Smooth muscle cell (in vitro differentiated cells): Measurements from ENCODE around the gene CNOT8. TPM values are rescaled to one million over a fixed set of nuclear protein-coding genes. Genes with fewer than 3 reads are reported as not detected.

Experiments used
- DNase-seq: peaks from one replicate; lab custom pipeline; 2025; ENCODE audit not compliant: unreplicated experiment; lab: John Stamatoyannopoulos, UW
- H2AFZ ChIP-seq: fragments of 200-600 bp; sonication (generic); 2 replicates; pipeline ENCODE4 v1.6.0; 2016; ENCODE audit warnings: antibody characterized with exemption, low read depth, mild to moderate bottlenecking
- H3F3A ChIP-seq: fragments of 200-600 bp; sonication (generic); 2 replicates; pipeline ENCODE4 v1.6.0; 2017; ENCODE audit warnings: antibody characterized with exemption, low read depth
- H3K27ac ChIP-seq: fragments of 200-600 bp; sonication (generic); 2 replicates; pipeline ENCODE4 v1.5.1; 2016; ENCODE audit warnings: low read depth, mild to moderate bottlenecking
- H3K27me3 ChIP-seq: fragments of 200-600 bp; sonication (generic); 2 replicates; pipeline ENCODE4 v1.6.1; 2016; ENCODE audit warnings: low read depth, mild to moderate bottlenecking
- H3K36me3 ChIP-seq: fragments of 200-600 bp; sonication (generic); 2 replicates; pipeline ENCODE4 v1.5.1; 2016; ENCODE audit warnings: low read depth
- H3K4me1 ChIP-seq: fragments of 200-600 bp; sonication (generic); 2 replicates; pipeline ENCODE4 v1.5.1; 2016; ENCODE audit warnings: low read depth
- H3K4me2 ChIP-seq: fragments of 200-600 bp; sonication (generic); 2 replicates; pipeline ENCODE4 v1.6.0; 2016; ENCODE audit warnings: mild to moderate bottlenecking
- H3K4me3 ChIP-seq: fragments of 200-600 bp; sonication (generic); 2 replicates; pipeline ENCODE4 v1.5.1; 2016; ENCODE audit warnings: mild to moderate bottlenecking
- H3K79me2 ChIP-seq: fragments of 200-600 bp; sonication (generic); 2 replicates; pipeline ENCODE4 v1.6.0; 2016; ENCODE audit warnings: low read depth, mild to moderate bottlenecking
- H3K9ac ChIP-seq: fragments of 200-600 bp; sonication (generic); 2 replicates; pipeline ENCODE4 v1.6.0; 2016; ENCODE audit warnings: low read depth
- H3K9me3 ChIP-seq: fragments of 200-600 bp; sonication (generic); replicated peaks from 2 replicates; pipeline ENCODE4 v1.5.1; 2016; ENCODE audit warnings: low read depth
- H4K20me1 ChIP-seq: fragments of 200-600 bp; sonication (generic); 2 replicates; pipeline ENCODE4 v1.6.0; 2016; ENCODE audit warnings: low read depth
- WGBS: methylation state at CpG from one replicate; pipeline ENCODE4 v1.1.7; 2016; ENCODE audit warnings: low lambda C conversion rate; 5-methylcytosine and 5-hydroxymethylcytosine counted together
- polyA plus RNA-seq: library from polyadenylated mRNA; unstranded; fragments of >200 nt; fragmentation: Nextera tagmentation; extraction: Ambion mirVana; gene quantifications from 2 replicates; pipeline ENCODE4 v1.2.1, GENCODE V29; 2016
- total RNA-seq: library from RNA; depleted of rRNA; stranded (reverse); fragments of >200 nt; gene quantifications from 2 replicates; pipeline ENCODE4 v1.2.3, GENCODE V29; 2014
- TF ChIP-seq, protein P1 (sequence below): fragments of 200-600 bp; sonication (generic); IDR thresholded peaks from 2 replicates; pipeline ENCODE4 v1.5.1; 2017; ENCODE audit warnings: borderline replicate concordance, mild to moderate bottlenecking, antibody characterized with exemption; ENCODE audit not compliant: insufficient read depth, poor library complexity, severe bottlenecking

CNOT8 gene
- total and polyA plus RNA-seq, 2 experiments from 2014 or later = 54.9 to 76.4 TPM

DNA sequence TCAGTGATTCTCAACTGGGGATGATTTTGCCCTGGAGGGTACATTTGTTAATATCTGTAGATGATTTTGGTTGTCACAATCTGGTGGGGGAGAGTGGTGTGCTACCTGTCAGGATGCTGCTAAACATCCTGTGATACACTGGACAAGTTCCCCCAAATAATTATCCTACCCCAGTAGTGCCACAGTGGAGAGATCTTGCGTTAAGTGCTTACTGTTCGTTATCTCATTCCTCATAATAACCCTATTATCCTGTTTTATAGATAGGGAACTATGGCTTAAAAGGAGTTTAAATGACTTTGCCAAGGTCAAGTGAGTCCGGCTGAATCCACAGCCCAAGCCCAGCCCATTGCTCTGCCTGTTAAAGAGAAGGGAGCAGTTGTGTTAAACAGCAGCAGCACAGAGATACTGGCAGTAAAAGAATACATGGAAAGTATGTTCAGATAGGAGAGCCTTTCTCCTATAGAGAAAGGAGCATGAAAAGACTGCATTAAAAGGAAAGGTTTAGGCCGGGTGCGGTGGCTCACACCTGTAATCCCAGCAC, 15.4 kb downstream of the CNOT8 start:
- H3K36me3 ChIP-seq = peaks cover 36% of the 10 kb centered on the region
- TF ChIP-seq, protein P1, sequence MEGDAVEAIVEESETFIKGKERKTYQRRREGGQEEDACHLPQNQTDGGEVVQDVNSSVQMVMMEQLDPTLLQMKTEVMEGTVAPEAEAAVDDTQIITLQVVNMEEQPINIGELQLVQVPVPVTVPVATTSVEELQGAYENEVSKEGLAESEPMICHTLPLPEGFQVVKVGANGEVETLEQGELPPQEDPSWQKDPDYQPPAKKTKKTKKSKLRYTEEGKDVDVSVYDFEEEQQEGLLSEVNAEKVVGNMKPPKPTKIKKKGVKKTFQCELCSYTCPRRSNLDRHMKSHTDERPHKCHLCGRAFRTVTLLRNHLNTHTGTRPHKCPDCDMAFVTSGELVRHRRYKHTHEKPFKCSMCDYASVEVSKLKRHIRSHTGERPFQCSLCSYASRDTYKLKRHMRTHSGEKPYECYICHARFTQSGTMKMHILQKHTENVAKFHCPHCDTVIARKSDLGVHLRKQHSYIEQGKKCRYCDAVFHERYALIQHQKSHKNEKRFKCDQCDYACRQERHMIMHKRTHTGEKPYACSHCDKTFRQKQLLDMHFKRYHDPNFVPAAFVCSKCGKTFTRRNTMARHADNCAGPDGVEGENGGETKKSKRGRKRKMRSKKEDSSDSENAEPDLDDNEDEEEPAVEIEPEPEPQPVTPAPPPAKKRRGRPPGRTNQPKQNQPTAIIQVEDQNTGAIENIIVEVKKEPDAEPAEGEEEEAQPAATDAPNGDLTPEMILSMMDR = no peak
- no peaks in the 10 kb centered on the region for H3K9me3 ChIP-seq
- H4K20me1 ChIP-seq = peaks cover 36% of the 10 kb centered on the region
- no peak overlapping the region for H3K9ac ChIP-seq
- H2AFZ ChIP-seq = no peak overlapping the region
- no peaks in the 10 kb centered on the region for H3K4me1 ChIP-seq
- H3K4me3 ChIP-seq = no peak overlapping the region
- H3K27ac ChIP-seq = no peak overlapping the region
- no peaks in the 10 kb centered on the region for H3K27me3 ChIP-seq
- H3K79me2 ChIP-seq = peaks cover 4% of the 10 kb centered on the region
- peaks cover 7% of the 10 kb centered on the region for H3F3A ChIP-seq
- no peak overlapping the region for H3K4me2 ChIP-seq
- DNase-seq = no peak
- 97% methylated on average over 5 of the region's 5 CpGs for WGBS

DNA sequence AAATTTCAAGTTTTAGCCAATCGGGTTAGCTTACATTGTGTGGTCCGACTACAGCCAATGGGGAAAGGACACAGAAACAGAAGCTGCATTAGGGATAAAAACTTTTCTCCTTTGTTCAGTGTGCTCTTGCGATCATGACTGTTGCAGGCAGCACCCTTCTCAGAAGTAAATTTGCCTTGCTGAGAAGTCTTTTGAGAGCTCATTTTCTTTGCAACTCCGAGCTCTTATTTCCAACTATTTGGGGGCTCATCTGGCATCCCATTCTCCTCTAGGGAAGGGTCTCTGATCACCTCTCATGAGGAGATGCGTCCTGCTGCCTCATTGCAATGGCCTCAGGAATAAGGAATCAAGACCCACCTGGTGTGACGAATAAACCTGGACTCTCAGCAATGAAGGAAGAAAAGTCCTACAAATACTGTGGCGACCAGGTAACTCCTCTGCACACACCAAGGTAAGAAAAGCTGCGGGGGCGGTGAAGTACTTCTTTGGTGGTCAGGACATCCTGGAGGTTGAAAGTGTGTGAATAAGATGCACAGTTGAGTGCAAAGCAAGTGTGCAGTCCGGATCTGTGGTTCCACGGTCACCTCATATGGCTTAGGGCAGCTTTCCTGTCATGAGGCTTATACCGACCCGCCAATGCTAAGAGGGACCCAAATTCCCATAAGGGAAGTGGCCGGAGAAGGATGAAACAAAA, 20.4 kb downstream of the CNOT8 start:
- H3K9me3 ChIP-seq = no peaks in the 10 kb centered on the region
- no peaks in the 10 kb centered on the region for H3K4me1 ChIP-seq
- peaks cover 17% of the 10 kb centered on the region for H3K36me3 ChIP-seq
- H3K4me2 ChIP-seq = no peak overlapping the region
- H3K4me3 ChIP-seq = no peak overlapping the region
- peaks cover 3% of the 10 kb centered on the region for H3F3A ChIP-seq
- 97% methylated on average over 14 of the region's 14 CpGs for WGBS
- H3K79me2 ChIP-seq = no peaks in the 10 kb centered on the region
- no peak overlapping the region for H3K9ac ChIP-seq
- no peak for DNase-seq
- TF ChIP-seq, protein P1 = no peak
- H4K20me1 ChIP-seq = peaks cover 4% of the 10 kb centered on the region
- no peak overlapping the region for H2AFZ ChIP-seq
- no peaks in the 10 kb centered on the region for H3K27me3 ChIP-seq
- no peak overlapping the region for H3K27ac ChIP-seq

DNA sequence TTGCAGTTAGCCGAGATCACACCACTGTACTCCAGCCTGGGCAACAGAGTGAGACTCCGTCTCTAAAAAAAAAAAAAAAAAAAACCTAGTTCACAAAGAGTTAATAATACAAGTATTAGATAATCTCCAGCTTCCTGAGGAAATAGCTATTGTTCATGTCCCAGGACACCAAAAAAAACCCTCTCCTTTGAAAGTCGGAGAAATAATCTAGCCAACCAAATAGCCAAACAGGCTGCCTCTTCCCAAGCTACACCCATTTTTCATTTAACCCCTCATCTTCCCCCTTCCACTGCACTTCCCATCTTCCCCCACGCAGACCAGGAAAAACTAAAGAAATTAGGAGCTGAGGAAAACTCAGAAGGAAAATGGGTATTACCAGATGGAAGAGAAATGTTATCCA, 23.6 kb downstream of the CNOT8 start:
- Histone ChIP-seq H3K36me3 (no peaks in the 10 kb centered on the region), H3K79me2 (no peaks in the 10 kb centered on the region), H3K27me3 (no peaks in the 10 kb centered on the region), H3K27ac (no peak overlapping the region), H3F3A (no peaks in the 10 kb centered on the region), H2AFZ (no peak overlapping the region), H3K4me3 (no peak overlapping the region), H4K20me1 (no peaks in the 10 kb centered on the region), H3K9me3 (no peaks in the 10 kb centered on the region), H3K9ac (no peak overlapping the region), H3K4me2 (no peak overlapping the region), H3K4me1 (peaks cover 7% of the 10 kb centered on the region)
- 86% methylated on average over 4 of the region's 4 CpGs for WGBS
- TF ChIP-seq, protein P1 = no peak
- DNase-seq = no peak

DNA sequence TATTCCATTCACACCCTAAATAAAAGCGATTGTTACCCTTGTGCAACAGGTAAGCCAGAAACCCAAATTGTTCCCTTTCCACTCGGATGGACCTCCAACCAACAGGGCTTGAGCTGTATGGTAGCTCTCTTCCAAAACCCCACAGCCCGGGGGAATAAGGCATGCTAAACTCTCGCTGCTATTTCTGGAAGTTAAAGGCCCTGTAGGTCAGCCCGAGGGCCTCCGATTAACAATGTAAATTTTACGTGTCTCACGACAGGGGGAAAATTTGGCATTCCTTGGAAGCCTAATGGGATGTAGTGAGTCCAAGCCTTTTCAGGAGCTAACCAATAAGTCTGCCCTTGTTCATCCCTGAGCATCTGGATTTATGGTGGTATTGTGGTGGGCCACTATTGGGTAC, 26.0 kb downstream of the CNOT8 start:
- Histone ChIP-seq H3K4me2 (no peak overlapping the region), H2AFZ (no peak overlapping the region), H3K9me3 (no peaks in the 10 kb centered on the region), H3K4me1 (peaks cover 7% of the 10 kb centered on the region), H3F3A (no peaks in the 10 kb centered on the region), H3K27ac (no peak overlapping the region), H3K9ac (no peak overlapping the region), H3K36me3 (peaks cover 9% of the 10 kb centered on the region), H3K4me3 (no peak overlapping the region), H4K20me1 (no peaks in the 10 kb centered on the region), H3K79me2 (no peaks in the 10 kb centered on the region), H3K27me3 (no peaks in the 10 kb centered on the region)
- TF ChIP-seq, protein P1 = no peak
- DNase-seq = no peak
- WGBS = 85% methylated on average over 8 of the region's 8 CpGs
